22Rv1 (cell line): ENCODE results near the gene EVPLL.

ENCODE experiments used
- H3K27ac ChIP-seq: fragments of 450-650 bp; 2 replicates; pipeline ENCODE4 v1.5.1; 2017
- ZFX ChIP-seq: fragments of 450-650 bp; IDR thresholded peaks from 2 replicates; pipeline ENCODE4 v1.6.1; 2017; ENCODE audit warnings: antibody characterized with exemption, borderline replicate concordance
- TF ChIP-seq, protein P1 (sequence below): fragments of 450-650 bp; IDR thresholded peaks from 2 replicates; pipeline ENCODE4 v1.5.1; 2017; ENCODE audit warnings: mild to moderate bottlenecking

Gene EVPLL

DNA sequence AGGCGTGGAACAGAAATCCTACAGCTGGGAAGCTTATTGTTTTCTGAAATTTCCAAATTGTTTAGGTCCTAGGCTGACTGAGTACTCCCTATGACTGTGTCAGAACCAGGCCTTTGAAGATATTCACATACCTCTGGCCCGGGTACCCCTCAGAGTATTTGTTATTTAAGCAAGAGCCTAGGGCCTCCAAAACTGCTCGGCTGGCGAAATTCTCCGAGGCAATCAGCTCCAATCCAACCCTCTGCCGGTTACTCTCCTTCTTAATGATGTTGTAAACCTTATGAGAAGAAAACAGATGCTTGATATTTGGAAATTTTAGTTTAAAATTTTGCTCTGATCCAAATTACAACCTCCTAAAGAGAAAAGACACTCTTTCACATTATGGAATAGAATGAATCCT is 24.0 kb upstream of the EVPLL start:
- H3K27ac ChIP-seq: no peak overlapping the region
- TF ChIP-seq ZFX: no peak
- TF ChIP-seq, protein P1, sequence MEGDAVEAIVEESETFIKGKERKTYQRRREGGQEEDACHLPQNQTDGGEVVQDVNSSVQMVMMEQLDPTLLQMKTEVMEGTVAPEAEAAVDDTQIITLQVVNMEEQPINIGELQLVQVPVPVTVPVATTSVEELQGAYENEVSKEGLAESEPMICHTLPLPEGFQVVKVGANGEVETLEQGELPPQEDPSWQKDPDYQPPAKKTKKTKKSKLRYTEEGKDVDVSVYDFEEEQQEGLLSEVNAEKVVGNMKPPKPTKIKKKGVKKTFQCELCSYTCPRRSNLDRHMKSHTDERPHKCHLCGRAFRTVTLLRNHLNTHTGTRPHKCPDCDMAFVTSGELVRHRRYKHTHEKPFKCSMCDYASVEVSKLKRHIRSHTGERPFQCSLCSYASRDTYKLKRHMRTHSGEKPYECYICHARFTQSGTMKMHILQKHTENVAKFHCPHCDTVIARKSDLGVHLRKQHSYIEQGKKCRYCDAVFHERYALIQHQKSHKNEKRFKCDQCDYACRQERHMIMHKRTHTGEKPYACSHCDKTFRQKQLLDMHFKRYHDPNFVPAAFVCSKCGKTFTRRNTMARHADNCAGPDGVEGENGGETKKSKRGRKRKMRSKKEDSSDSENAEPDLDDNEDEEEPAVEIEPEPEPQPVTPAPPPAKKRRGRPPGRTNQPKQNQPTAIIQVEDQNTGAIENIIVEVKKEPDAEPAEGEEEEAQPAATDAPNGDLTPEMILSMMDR: no peak

DNA sequence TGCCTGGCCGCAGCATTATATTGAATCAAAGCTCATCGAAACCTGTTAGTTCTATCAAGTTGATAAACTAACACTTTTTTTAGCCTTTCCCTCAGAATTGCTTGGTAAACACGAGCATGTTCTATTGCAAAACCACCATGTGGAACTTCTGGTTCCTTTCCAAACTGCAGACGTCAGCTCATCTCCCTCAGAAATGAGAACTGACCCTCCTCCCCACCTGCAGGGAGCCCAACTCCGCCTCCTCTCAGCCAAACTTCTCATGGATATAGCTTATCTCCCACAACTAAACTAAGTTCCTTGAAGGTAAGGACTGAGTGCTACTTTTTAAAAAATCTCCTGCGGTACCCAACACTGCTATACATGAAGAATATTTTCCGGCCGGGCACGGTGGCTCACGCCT is 21.0 kb upstream of the EVPLL start:
- H3K27ac ChIP-seq: no peak overlapping the region
- TF ChIP-seq ZFX: no peak
- TF ChIP-seq, protein P1: no peak

DNA sequence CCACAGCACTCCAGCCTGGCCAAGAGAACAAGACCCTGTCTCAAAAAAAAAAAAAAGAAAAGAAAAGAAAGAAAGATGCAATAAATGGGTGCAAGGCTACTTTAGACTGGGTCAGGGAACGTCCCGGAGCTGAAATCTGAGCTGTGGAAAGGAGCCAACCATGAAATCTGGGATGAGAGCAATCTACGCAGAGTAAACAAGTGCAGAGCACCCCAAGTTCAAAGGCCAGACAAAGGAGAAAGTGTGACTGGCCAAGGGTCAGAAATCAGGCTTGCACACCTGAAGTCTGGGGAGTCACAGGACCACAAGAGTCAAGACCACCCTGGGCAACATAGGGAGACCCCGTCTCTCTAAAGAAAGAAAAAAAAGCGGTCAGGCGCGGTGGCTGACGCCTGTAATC is 17.1 kb upstream of the EVPLL start:
- no peak for TF ChIP-seq ZFX
- TF ChIP-seq, protein P1: no peak
- no peak overlapping the region for H3K27ac ChIP-seq

DNA sequence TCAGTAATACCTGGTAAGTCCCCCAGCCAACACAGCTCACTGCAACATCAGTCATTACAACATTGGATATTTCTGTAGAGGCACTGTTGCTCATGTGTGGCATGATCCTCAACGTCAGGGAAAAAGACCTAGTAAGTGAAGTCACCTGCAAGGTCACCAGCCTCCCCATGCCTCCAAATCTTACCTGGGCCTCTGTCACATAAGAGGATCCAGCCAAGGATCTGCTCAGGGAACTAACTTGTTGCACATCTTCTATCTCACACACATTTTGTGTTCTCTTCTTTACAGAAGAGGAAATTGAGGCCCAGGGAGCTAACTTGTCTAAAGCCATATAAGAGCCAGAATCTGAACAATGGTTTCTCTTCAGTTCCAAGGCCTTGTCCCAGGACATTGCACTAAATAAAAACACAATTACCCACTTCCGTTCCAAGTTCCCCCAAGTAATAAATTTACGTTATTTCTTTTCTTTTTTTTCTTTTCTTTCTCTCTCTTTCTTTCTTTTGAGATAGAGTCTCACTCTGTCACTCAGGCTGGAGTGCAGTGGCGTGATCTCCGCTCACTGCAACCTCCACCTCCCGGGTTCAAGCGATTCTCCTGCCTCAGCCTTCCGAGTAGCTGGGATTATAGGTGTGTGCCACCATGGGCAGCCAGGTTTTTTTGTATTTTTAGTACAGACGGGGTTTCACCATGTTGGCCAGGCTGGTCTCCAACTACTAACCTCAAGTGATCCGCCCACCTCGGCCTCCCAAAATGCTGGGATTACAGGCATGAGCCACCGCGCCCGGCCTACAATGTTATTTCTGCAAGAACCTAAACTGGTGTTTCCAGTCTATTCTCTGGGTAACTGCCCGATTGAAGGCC is 15.5 kb upstream of the EVPLL start:
- peak overlapping the region; percentile 78 for H3K27ac ChIP-seq
- TF ChIP-seq, protein P1: no peak
- no peak for TF ChIP-seq ZFX

DNA sequence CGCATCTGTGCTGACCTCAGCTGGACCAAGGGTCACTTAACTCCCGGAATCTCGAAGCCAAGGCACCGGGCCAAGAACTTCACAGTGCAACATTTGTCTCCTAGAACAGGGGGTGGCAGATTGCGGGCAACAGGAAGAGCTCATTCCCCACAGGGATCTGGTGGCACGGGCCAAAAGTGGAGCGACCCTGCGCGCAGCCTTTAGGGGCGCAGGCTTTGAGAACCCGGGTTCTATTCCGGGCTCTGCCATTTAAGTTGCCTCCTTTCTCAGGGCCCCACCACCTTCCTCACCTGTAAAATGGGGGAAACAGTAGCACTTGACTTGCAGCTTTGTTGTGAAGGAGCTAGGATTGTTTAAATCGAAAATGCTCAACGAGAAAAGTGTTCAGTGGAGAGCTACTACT is 14.9 kb upstream of the EVPLL start:
- H3K27ac ChIP-seq: peak overlapping the region; percentile 78
- no peak for TF ChIP-seq ZFX
- TF ChIP-seq, protein P1: no peak

DNA sequence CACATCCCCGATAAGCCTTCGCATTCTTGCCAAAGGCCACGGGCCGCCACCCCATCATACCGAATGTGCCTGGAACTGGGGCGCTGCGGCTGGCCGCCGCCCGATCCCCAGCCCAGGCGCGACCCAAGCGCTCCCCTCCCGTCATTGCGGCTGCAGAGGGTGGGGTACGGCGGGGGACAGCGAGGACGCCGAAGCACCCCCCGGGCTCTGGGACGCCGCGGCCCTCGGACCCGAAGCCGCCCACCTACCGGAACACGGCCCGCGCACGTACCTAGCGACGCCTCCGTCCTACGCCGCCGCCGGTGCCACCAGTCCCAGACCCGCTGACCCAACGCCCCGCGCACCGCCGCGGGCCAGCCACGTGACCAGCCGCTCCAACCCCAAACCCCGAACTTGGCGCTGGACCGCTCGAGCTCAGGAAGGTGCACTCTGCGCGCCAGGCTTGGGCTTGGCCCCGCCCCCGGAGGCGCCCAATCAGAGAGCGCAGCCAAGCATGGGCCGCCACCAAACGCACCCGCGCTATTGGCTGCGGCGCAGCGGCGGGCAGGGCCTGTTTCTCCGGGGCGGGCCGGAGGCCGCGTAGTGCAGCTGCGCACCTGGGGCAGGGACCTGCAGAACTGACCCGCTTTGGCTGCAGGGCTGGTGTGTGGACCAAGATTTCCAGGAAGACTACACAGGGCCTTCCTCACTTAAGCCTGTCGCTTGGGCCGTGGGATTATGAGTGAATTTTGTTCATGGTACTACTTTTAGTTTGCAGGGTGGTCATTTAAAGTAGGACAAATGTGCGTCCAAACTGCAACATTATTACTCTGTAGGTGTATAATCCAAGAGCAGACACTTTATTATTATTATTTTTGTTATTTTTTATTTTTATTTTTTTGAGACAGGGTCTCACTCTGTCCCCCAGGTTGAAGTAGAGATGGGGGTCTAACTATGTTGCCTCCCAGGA is 14.2 kb upstream of the EVPLL start, which contains the start of gene SHMT1:
TSS of gene SHMT1 (minus strand) at position 450 of the 949 bp plus-strand sequence. CDS start 7,569 bp downstream, outside the sequence.
- H3K27ac ChIP-seq: peak within 1 kb of the TSS; percentile 78
- no peak for TF ChIP-seq ZFX
- TF ChIP-seq, protein P1: no peak
